ENCODE measurements around the gene FMO4.
"Not testable (repeated sequence)": the region's sequence is repeated elsewhere in the genome, so short reads cannot be mapped to it uniquely, and the experiment has no call there.

The FMO4 gene, protein sequence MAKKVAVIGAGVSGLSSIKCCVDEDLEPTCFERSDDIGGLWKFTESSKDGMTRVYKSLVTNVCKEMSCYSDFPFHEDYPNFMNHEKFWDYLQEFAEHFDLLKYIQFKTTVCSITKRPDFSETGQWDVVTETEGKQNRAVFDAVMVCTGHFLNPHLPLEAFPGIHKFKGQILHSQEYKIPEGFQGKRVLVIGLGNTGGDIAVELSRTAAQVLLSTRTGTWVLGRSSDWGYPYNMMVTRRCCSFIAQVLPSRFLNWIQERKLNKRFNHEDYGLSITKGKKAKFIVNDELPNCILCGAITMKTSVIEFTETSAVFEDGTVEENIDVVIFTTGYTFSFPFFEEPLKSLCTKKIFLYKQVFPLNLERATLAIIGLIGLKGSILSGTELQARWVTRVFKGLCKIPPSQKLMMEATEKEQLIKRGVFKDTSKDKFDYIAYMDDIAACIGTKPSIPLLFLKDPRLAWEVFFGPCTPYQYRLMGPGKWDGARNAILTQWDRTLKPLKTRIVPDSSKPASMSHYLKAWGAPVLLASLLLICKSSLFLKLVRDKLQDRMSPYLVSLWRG

GRCh38 chr1:171313835-171314320 is at the start of gene FMO4:
Gene FMO4 (plus strand): TSS chr1:171314183. CDS start chr1:171319826, 5,643 bp downstream.
- peak; percentile 83 to 98 (median 95) for DNase-seq

DNA sequence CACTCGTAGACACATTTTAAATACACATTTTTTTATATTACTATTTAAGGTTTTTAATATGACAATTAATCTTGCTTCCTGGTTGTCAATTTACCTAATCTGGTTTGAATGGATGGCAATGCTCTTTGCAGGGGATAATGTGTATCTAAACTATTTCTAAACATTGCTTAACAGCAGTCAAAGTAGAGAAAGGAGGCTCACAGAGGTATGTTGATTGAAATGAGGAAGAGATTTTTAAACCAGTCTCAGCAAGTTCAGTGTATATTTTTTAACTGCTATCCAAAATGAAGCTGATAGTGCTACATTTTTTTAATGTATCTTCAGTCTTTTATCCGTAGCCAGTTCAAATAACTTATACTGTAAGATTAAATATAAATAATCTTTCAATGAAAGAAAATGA is 48.3 kb upstream of the FMO4 start:
- no peak for DNase-seq

DNA sequence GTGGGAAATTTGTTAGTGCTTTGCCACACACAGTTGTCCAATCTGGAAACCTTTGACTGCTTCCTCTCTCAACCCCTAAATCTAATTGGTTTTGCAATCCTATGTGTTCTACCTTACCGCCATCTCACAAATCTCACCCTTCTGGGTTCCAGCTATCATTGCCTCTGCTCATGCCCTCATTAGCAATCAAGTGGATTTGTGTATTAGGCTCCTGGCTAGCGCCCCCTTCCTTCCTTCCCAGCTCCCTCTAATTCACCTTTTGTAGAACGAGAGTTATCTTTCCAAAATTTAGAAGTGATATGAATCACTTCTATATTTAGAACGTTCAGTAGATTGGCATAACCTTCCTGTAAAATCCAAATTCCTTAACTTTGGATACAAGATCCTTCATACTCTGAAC is 47.1 kb upstream of the FMO4 start:
- no peak for DNase-seq

GRCh38 chr1:171267391-171267790 is 46.6 kb upstream of the FMO4 start:
- DNase-seq = no peak

- no peak for DNase-seq
These were observed 43.2 kb upstream of the FMO4 start for GRCh38 chr1:171270806-171271205.

- no peak for DNase-seq
These were observed 36.4 kb upstream of the FMO4 start for GRCh38 chr1:171277534-171277933.

DNA sequence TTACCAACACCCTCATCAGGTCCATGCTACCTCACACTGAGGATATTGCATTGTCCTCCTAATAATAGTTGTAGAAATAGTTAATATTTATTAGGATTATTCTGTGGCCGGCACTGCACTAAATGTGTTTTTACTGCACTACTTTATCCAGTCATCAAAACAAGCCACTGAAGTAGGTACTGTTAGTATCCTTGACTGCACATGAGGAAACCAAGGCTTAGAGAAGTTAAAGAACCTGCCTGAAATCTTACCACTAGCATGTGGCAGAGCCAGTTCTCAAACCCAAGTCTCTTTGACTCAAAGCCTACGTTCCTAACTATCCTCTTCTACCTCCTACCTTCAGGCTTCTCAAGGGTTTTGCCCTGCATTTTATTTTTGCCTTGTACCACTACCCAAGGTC is 34.7 kb upstream of the FMO4 start:
- DNase-seq = no peak

GRCh38 chr1:171279678-171280077 is 34.3 kb upstream of the FMO4 start:
- no peak for DNase-seq

GRCh38 chr1:171280599-171280998 is 33.4 kb upstream of the FMO4 start:
- DNase-seq = peak in 2 of 3 experiments; percentile 26 to 41

GRCh38 chr1:171286032-171286705 is 27.8 kb upstream of the FMO4 start:
- DNase-seq = no peak

DNA sequence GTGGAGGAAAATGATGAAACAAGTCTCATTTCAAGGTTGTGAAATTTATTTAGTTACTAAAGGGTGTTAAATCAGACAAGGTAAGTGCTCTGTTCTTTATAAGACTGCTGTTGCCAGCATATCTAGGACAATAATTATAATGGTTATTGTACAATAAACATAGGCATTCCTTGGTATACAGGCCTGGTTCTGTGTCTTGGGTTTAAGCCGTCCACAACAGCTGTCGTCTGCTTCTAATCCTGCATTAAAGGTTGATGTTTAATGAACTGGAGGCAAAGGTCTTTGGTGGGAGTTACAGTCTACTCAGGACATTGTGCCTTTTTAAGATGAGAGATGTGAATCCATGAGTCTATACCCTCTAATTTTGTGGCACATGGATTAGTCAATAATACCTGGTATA is 23.4 kb upstream of the FMO4 start:
- no peak for DNase-seq

DNA sequence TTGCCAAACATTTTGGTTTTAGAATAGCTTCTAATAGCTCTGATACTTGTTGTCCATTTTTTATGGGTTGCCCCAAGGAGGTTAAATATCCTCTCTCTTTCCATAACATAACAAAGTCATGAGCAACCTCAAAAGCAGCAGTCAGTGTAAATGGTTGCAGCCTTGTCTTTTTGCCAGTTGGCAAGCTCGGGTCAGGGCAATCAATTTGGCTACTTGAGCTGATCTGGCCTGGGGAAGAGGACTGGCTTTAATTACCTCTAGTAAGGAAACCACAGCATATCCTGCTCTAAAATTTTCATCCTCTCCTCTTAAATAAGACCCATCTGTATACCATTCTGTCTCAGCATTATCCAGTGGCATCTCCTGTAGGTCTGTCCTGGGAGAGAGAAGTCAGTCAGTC is 21.2 kb upstream of the FMO4 start:
- DNase-seq = no peak

DNA sequence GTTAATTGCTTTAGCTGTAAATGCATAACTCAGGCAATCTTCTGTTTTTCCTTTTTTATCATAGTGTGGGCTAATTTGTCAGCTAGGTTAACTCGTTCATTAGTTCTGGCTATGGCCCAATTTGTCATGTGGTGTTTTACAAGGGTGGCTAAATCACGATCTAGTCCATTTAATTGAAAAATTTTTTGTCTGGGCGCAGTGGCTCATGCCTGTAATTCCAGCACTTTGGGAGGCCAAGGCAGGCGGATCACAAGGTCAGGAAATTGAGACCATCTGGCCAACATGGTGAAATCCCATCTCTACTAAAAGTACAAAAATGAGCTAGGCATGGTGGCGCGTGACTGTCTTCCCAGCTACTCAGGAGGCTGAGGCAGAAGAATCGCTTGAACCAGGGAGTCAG is 18.6 kb upstream of the FMO4 start:
- not testable (repeated sequence) for DNase-seq

- DNase-seq = no peak
These were observed 18.2 kb upstream of the FMO4 start for GRCh38 chr1:171295821-171296220.

DNA sequence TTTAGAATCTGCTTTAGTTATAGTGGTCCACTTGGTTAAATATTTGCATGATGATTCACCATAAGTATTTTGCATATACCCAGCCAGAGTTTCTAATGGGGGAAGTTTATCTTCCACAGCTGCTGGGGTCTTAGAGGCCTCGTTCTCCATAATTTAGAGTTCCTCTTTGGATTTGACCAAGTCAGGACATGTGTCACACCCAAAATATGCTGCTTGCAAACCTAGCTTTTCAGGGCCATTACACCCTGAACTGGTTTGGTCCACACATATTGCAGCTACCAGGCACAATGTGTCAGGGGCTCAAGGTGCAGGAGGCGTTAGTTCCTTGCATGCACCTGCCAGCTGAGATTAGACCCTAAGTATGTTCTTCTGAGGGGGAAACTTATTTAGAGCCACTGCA is 17.1 kb upstream of the FMO4 start:
- DNase-seq = no peak

DNA sequence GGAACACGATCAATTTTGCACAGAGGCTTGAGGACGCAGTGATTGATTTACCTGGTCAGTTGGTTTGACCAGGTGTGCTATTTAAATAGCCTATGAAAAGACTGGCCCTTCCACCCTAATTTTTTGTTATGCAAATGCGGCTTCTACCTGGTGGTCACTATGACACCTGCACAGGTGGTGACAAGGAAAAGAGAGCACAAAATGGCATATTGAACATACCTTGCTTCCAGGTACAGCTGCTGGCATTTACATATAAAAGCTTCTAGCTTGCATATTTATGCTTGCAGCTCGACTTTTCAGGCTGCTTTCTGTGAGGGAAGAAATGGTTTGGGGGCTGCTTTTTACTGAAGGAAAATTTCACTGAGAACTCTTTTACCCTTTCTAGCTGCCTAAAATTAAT is 15.3 kb upstream of the FMO4 start:
- no peak for DNase-seq

DNA sequence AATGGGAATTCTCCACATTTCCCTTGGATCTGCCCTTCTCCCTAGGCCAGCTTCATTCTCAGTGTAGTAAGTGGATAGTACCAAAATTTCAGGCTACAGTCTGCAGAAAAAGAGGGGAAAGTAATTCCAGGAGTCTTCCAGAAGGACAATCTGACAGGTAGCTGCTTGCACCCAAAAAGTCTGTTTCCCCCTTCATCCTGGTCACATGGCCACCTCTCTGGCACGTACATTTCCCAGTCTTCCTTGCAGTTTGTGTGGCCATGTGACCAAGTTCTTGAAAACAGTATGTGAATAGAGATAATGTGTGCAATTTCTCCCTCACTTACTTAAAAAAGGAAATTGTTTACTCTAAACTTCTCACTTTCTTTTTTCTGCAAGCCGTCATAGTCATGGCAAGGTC is 14.6 kb upstream of the FMO4 start:
- DNase-seq = no peak

- DNase-seq = peak in 1 of 3 experiments; percentile 66
These were observed 13.6 kb upstream of the FMO4 start for GRCh38 chr1:171300401-171300800.

GRCh38 chr1:171310661-171311087 is 3.3 kb upstream of the FMO4 start:
- peak in 1 of 3 experiments; percentile 31 for DNase-seq

GRCh38 chr1:171311771-171312558 is 2.0 kb upstream of the FMO4 start:
- no peak for DNase-seq

DNA sequence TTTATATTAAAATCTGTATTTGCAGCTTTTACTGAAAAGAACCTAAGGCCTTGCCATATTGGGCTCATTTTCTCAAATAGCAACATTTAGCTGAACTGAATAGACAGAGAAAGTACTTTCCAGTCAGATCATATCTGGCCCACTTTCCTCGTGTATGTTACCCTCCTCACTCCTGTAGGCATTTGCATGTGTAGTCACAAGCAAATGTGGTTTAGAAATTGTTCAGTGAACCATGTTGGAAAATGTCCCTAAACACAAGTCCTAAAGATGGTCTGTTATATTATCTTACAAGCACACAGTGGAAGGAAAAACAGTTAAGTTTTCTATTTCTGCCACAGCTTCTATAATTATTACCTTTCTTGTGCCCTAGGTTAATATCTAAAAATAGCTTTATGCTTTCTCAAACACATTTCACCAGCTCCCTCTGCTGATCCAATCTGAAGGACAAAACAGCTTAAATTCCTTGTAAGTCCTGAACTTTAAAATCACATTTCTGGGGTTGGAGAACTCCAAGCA is 606 bp upstream of the FMO4 start:
- DNase-seq = no peak

GRCh38 chr1:171329251-171329650 is 15.3 kb downstream of the FMO4 start:
- DNase-seq = no peak

All from NCI-H1417 (cell line).